ENCODE results near the gene MFNG. TPM values are rescaled to one million over a fixed set of nuclear protein-coding genes. Genes with fewer than 3 reads are reported as not detected.

MFNG gene
- total and polyA plus RNA-seq, 7 donors = 8.0 to 33.9 (median 10.8) TPM

DNA sequence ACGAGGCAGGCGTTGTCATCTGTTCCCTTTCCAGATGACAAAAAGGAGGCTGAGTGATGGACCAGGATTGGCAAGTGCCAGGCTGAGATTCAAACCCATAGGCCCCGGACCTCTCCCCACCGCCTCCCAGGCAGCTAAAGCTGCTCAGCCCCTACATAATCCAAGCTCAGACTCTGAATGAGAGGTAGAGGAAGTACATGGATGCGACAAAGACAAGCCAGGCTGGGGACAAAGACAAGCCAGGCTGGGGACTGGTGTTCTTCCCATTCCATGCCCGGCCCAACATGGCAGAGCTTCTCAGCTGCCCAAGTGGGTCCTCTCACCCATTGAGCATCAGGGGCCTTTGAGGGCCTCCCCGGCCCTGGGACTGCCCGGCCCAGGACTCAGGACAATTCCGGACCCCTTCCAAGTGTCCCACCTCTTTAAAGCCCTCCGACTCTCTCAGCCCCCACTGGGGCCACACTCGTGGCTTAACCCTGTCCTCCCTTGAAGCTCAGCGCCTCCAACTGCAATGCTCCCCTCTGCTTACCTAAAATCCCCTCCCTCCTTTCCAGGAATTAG is 4.8 kb downstream of the MFNG start:
- H3K4me3 ChIP-seq = no peak overlapping the region
- TF ChIP-seq POLR2AphosphoS5 (IDR thresholded peaks at IDR 0.05) (no peak), POLR2A (IDR thresholded peaks at IDR 0.05) (no peak), EP300 (IDR thresholded peaks at IDR 0.05) (no peak)
- TF ChIP-seq, protein P1, sequence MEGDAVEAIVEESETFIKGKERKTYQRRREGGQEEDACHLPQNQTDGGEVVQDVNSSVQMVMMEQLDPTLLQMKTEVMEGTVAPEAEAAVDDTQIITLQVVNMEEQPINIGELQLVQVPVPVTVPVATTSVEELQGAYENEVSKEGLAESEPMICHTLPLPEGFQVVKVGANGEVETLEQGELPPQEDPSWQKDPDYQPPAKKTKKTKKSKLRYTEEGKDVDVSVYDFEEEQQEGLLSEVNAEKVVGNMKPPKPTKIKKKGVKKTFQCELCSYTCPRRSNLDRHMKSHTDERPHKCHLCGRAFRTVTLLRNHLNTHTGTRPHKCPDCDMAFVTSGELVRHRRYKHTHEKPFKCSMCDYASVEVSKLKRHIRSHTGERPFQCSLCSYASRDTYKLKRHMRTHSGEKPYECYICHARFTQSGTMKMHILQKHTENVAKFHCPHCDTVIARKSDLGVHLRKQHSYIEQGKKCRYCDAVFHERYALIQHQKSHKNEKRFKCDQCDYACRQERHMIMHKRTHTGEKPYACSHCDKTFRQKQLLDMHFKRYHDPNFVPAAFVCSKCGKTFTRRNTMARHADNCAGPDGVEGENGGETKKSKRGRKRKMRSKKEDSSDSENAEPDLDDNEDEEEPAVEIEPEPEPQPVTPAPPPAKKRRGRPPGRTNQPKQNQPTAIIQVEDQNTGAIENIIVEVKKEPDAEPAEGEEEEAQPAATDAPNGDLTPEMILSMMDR (IDR thresholded peaks at IDR 0.05) = no peak
- peaks cover 3 to 87% (median 27%) of the 10 kb centered on the region in 3 donors for H3K27me3 ChIP-seq
- peaks cover 0 to 6% (median 5%) of the 10 kb centered on the region in 4 donors for H3K4me1 ChIP-seq
- no peaks in the 10 kb centered on the region for H3K9me3 ChIP-seq
- intact Hi-C loops (cut with DNase I) = no loop called here
- WGBS, 2 donors = 89 to 92% methylated on average over 12 of the region's 12 CpGs
- H3K27ac ChIP-seq = no peak overlapping the region
- no peaks in the 10 kb centered on the region for H3K36me3 ChIP-seq
- DNase-seq = no peak

DNA sequence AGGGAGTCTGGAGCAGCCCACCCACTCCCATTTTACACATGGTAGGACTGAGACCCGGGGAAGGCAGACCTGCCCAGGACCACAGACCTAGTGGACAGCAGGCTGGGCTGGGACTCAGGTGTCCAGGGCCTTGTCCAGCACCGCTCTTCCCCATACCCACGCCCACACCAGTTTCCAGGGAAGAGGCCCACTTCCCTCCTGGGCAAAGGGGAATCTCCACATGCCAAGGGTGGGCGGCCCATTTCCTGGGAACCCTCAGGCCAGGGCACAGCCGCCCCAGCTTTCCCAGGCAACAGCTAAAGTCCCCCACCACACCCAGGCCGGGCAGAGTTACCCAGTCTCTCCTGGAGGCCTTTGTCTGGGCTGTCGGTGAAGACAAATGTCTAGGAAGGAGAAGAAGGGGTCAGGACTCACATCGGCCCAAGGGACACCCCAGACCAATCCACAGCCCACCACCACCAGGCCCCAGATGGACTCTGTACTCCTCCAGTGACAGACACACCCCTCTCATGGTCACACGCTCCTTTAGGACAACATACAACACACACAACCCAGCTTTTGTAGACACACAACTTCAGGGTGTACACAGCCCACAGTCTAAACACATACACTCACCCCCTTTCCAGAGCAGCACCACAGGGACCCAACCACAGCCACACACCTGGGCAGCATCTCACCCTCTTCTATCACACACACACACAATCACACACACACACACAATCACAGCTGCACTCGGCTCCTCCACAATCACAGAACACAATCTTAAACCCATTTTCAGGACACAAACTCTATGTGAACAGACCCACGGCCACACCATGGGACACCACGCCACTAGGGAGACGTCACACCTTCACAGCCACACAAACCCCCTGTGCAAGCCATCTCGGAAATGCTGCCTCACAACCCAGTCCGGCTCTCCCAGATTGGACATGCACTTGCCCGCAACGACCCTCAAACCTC is 5.5 kb downstream of the MFNG start:
- 78 to 90% methylated on average over 17 of the region's 17 CpGs for WGBS, 2 donors
- no peaks in the 10 kb centered on the region for H3K9me3 ChIP-seq
- no peak for DNase-seq
- H3K27ac ChIP-seq = no peak overlapping the region
- no peak for TF ChIP-seq POLR2AphosphoS5 (IDR thresholded peaks at IDR 0.05)
- TF ChIP-seq POLR2A (IDR thresholded peaks at IDR 0.05) = no peak
- TF ChIP-seq EP300 (IDR thresholded peaks at IDR 0.05) = no peak
- TF ChIP-seq, protein P1 (IDR thresholded peaks at IDR 0.05) = no peak
- no peaks in the 10 kb centered on the region for H3K4me1 ChIP-seq
- intact Hi-C loops (cut with DNase I) = no loop called here
- H3K27me3 ChIP-seq = peaks cover 3 to 83% (median 26%) of the 10 kb centered on the region in 3 donors
- H3K36me3 ChIP-seq = no peaks in the 10 kb centered on the region
- no peak overlapping the region for H3K4me3 ChIP-seq

DNA sequence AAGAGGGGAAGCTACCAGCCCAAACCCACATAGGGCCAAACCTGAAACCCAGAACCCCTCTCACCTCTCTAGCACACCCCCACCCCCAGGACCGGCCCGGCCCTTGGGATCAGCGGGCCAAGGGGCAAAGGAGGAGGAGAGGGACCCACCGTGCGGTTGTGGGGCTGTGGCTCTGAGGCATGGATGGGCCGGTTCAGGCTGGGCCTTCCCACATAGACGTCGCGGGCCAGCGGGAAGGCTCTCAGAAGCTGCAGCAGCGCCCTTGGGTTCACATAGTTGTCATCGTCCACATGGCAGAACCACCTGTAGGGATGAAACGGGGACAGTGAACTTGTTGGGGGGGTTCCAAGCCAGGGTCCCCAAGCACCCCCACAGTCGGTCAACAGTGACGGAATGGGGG is 7.0 kb downstream of the MFNG start:
- H3K27me3 ChIP-seq = peaks cover 3 to 72% (median 20%) of the 10 kb centered on the region in 3 donors
- TF ChIP-seq, protein P1 (IDR thresholded peaks at IDR 0.05) = no peak
- TF ChIP-seq POLR2A (IDR thresholded peaks at IDR 0.05) (no peak), POLR2AphosphoS5 (IDR thresholded peaks at IDR 0.05) (no peak), EP300 (IDR thresholded peaks at IDR 0.05) (no peak)
- H3K27ac ChIP-seq = no peak overlapping the region

DNA sequence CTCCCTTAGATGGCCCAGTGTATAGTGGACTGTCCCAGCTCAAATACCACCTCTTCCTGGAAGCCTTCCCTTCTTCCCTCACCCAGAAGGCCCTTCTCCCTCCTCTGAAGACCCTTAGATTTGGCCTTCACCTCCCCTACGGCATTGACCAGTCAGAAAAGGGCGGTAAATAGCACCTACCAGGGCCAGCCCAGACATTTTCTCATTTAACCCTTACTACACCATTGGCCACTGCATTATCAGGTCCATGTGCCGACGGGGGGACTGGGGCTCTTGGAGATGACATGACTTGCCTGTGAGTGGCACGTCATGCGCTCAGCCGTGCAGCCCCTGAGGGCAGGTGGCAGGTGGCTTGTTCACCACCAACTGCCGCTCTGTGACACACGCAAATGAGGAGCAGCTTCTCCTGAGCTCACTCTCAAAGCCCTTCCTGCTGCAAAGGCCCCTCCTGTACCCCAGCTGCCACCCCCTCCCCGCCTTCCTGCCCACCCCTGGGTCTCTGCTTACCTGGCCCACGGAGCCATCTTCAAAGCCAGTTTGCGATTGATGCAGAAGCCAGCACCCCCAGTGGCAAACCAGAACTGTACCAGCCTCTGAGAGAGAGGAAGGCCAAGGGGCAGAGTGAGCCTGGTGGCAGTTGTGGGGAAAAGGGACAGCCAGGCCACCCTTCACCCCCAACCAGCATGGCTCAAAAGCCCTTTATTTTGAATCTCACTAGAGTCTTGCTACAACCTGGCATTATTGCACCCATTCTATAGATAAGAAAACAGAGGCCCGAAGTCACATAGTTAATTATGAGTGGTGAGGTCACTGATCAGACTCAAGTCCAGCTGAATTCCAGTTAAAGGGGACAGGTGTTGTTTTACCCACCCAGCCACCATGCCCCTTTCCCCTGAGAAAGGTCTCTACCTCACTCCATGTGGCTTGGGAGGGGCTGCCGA is 9.5 kb downstream of the MFNG start:
- no peak overlapping the region for H3K4me3 ChIP-seq
- intact Hi-C loops (cut with DNase I) = no loop called here
- H3K27ac ChIP-seq = no peak overlapping the region
- H3K9me3 ChIP-seq = no peaks in the 10 kb centered on the region
- no peaks in the 10 kb centered on the region for H3K4me1 ChIP-seq
- no peak for DNase-seq
- H3K36me3 ChIP-seq = no peaks in the 10 kb centered on the region
- 73 to 83% methylated on average over 14 of the region's 14 CpGs for WGBS, 2 donors
- TF ChIP-seq POLR2AphosphoS5 (IDR thresholded peaks at IDR 0.05) = no peak
- TF ChIP-seq POLR2A (IDR thresholded peaks at IDR 0.05) = no peak
- no peak for TF ChIP-seq EP300 (IDR thresholded peaks at IDR 0.05)
- TF ChIP-seq, protein P1 (IDR thresholded peaks at IDR 0.05) = no peak
- H3K27me3 ChIP-seq = peaks cover 5 to 80% (median 22%) of the 10 kb centered on the region in 3 donors

More for the DNA sequence above, 7.0 kb downstream of the MFNG start:
- WGBS, 2 donors = 91 to 93% methylated on average over 15 of the region's 15 CpGs
- H3K9me3 ChIP-seq = no peaks in the 10 kb centered on the region
- H3K36me3 ChIP-seq = no peaks in the 10 kb centered on the region
- H3K4me1 ChIP-seq = no peaks in the 10 kb centered on the region
- no peak overlapping the region for H3K4me3 ChIP-seq
- intact Hi-C loops (cut with DNase I) = no loop called here
- DNase-seq = no peak
